GM19372 (cell line): ENCODE results near the gene RPL7L1.
A peak's percentile ranks its signal among the peaks of the same experiment; 100 is the strongest.
"Not testable (repeated sequence)": the region's sequence is repeated elsewhere in the genome, so short reads cannot be mapped to it uniquely, and the experiment has no call there.

ENCODE experiments used
- ATAC-seq: cut with Tn5 transposase; IDR thresholded peaks from one replicate; pipeline ENCODE4 v1.9.1; 2021; ENCODE audit warnings: mild to moderate bottlenecking, low read depth, moderate library complexity; ENCODE audit not compliant: unreplicated experiment

RPL7L1 gene

DNA sequence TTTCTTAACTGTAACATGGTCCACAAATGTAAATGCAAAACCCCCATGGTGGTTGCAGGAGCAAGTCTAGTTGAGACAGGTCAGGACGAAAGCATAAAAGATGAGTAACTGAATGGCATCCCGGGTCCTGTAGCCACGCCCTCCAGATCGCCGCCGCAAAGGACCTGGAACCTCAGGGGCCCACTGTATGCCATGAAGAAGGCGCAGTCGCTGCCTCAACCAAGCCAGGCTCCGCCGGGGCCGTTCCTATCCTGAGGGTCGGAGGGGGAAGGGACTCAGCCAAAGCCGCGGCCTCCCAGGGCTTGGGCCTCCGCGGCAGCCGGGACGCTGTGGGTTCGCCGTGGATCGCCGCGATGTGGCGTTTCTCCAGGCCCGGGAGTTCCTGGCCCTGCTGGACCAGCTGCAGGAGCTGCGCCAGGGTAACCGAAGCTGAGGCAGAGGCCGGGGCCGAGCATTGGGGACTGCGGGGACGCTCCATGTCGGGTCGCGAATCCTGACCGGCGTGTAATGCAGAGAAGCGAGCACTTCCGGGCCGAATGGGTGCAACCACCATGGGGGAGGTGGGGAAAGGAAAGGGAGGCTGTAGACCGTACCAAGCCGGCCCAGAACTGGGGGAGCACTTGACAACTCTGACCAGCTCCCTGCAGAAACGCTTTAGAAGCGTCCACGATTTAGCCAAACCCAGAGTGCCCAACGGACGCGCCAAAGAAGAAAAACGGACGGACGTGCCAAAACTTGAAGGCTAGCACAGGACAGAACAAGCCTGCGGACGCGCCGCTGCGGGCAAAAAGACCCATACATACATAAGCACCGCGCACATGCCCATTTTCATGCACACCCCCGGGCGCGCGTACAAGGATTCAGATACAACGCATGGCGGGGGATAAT, 11.1 kb downstream of the RPL7L1 start:
- peak; percentile 85 for ATAC-seq

DNA sequence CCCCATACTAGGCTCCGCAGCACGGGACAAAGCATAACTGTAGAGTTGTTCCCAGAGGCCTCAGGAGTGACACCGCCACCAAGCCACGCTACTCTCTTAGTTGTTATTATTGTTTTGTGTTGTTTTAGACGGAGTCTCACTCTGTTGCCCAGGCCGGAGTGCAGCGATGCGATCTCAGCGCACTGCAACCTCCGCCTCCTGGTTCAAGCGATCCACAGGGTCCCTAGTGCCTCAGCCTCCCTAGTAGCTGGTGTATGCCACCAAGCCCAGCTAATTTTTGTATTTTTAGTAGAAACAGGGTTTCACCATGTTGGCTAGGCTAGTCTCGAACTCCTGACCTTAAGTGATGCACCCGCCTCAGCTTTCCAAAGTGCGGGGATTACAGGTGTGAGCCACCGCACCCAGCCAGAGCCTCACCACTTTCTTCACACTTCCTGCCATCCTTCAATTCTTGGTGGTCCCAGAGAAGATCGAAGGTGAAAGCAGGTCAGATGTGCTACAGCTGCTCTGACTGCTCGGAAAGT, 11.8 kb downstream of the RPL7L1 start:
- no peak for ATAC-seq

- not testable (repeated sequence) for ATAC-seq
Measured at GRCh38 chr6:42894041-42894828, 14.8 kb downstream of the RPL7L1 start.

DNA sequence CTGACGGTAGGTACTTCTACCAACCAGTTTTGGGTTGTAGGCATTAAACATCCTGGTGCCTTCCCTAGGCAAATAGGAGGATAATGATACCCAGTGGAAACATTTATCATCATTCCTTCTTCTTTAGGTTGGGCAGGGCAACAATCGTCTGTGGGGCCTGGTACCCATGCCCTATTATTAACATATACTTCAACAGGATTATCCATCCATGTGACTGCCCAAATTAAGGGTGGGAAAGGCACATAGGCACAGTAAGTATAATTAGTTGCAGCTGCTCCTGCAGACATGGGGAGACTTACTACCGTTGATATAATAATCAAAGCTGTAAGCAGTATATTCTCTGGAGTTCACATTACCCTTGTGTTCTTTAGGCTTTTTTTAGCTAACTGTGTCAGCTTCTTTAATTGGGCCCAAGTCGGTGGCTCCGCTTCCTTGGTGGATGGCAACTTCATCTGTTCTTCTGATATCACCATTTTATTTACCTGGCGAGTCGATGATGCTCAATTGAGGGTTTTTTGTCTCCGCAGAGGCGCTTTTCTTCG, 16.8 kb downstream of the RPL7L1 start:
- no peak for ATAC-seq

DNA sequence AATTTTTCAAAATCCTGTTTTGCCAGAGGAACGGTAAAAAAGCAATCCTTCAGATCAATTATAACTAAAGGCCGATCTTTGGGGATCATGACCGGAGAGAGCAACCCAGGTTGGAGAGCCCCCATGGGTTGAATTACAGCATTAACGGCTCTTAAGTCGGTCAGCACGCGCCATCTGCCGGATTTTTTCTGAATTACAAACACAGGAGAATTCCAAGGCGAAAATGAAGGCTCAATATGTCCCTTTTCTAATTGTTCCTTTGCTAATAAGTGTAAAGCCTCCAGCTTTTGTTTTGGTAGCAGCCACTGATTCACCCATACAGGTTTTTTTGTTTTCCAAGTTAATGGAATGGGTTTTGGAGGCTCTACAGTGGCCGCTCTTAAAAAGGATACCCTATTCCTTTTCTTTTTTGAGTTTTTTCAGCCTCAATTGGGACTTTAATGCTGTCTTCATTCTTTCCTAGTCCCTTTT, 19.5 kb downstream of the RPL7L1 start:
- no peak for ATAC-seq

DNA sequence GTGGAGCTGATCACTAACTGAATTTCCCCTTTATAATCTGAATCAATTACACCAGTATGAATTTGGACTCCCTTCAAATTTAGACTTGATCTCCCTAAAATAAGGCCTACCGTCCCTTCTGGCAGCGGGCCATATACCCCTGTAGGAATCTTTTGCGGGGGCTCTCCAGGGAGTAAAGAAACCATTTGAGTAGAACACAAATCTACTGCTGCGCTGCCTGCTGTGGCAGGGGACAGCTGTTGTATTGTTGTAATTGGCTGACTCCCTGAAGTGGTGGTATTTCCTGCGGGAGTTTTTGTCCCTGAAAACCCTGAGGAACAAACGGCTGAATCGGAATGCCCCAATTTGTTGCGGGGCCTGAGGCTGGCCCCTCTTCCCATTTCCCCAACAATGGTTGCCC, 20.5 kb downstream of the RPL7L1 start:
- no peak for ATAC-seq

DNA sequence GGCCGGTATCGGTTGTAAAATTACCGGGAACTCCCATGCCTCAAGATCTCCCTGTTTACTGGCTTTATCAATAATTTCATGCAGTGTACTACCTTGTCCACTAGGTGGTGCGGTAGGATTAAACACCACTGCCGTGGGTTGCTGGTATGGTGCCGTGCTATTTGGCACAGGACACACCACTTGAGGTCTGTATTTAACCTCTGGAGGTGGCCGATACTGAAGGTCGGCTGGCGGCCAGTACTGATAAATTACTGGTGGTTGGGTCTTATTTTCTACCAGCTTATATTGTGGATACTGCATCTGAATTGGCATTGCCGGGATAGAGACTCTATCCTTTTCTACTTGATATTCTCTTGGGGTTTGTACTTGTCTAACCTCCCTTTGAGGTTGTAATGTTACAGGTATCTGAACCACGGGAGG, 22.1 kb downstream of the RPL7L1 start:
- no peak for ATAC-seq

DNA sequence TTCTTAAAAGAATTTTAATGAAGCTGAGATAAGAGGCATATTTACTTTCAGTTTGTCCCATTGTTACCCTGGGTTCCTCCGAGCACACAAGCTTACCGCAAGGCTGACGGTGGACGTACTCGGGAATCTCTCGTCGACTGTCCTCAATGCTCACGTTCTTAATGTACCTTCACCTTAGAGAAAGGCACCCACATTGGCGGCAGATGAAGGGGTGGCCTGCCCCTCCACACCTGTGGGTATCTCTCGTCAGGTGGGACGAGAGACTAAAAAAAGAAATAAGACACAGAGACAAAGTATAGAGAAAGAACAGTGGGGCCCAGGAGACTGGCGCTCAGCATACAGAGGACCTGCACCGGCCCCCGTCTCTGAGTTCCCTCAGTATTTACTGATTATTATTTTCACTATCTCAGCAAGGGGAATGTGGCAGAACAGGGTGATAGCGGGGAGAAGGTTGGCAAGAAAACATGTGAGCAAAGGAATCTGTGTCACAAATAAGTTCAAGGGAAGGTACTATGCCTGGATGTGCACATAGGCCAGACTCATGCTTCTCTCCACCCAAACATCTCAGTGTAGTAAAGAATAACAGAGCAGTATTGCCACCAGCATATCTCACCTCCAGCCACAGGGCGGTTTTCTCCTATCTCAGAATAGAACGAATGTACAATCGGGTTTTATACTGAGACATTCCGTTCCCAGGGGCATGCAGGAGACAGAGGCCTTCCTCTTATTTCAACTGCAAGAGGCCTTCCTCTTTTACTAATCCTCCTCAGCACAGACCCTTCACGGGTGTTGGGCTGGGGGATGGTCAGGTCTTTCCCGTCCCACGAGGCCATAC, 23.2 kb downstream of the RPL7L1 start:
- ATAC-seq = not testable (repeated sequence)

DNA sequence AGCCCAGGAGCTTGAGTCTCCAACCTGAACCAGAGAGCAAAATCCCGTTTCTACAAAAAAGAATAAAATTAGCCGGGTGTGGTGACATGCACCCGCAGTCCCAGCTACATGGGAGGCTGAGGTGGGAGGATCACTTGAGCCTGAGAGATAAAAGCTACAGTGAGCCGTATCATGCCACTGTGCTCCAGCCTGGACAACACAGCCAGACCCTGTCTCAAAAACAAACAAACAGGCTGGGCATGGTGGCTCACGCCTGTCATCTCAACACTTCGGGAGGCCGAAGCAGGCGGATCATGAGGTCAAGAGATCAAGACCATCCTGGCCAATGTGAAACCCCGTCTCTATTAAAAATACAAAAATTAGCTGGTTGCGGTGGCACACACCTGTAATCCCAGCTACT, 25.1 kb downstream of the RPL7L1 start:
- ATAC-seq = no peak

- no peak for ATAC-seq
Measured at GRCh38 chr6:42907336-42907735, 27.9 kb downstream of the RPL7L1 start.

DNA sequence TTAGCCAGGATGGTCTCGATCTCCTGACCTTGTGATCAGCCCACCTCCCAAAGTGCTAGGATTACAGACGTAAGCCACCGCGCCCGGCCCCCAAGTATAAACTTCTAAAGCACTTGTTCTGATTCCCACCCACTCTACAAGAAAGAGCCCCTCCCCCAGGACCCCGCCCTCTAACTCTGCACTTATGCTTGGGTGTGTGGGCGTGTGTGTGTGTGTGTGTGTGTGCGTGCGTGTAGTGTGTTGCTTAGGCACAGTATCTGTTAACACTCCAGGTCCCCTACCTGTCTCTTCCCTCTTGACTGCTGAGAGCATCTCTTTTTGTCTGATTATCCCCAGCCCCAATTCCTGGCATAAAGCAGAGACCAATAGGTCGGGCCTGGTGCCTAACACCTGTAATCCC, 30.4 kb downstream of the RPL7L1 start:
- no peak for ATAC-seq

DNA sequence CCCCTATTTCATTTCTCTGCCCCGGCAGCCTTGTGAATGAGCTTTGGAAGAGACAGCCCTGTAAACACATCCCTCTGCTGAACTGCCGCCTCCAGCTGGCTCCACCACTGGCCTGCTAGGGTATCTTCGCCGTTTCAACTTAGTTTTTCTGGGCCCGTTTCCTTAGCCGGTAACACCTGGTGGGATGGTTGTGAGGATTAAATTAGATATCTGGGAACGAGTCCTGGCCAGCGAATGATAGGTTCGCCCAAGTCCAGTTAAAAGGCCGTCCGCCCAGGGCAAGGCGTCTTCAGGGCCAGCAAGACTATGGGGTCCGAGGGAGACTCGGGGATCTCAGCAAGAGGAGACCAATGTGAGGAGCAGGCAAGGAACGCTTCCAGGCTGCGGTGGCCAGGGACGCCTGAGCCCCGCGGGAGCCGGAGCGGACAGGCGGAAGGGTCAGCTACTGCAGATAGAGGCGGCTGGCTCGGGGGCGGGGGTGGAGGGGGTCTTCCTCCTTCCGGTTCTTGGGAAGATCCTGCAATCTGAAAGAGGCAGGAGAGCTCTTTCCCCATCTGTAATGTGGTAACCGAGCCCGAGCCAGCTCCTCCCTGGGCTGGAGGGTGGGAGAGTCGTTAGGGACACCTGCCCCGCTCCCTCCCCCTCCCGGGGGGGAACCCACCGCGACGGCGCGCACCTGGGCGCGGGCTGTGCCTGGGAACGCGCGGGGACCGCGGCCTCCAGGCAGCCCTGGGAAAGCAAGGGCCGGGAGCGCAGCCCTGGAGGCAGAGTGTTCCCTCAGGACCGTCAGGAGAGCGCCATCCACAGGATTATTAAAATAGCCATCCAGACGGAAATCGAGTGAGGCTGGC, 32.0 kb downstream of the RPL7L1 start:
- no peak for ATAC-seq

DNA sequence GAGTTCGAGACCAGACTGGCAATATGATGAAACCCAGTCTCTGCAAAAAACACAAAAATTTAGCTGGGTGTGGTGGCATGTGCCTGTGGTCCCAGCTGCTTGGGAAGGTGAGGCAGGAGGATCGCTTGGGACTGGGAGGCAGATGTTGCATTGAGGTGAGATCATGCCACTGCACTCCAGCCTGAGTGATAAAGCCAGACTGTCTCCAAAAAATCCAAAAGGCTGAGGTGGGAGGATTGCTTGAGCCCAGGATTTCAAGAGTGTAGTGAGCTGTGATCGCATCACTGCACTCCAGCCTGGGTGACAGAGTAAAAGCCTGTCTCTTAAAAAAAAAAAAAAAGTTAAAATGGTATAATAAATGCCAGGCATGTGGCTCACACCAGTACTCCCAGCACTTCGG, 35.1 kb downstream of the RPL7L1 start:
- no peak for ATAC-seq

- ATAC-seq = no peak
Measured at GRCh38 chr6:42915732-42916131, 36.3 kb downstream of the RPL7L1 start, which contains the start of gene PTCRA. PTCRA (plus strand) TSS chr6:42916053; CDS start chr6:42916070, 17 bp downstream.

- ATAC-seq = no peak
Measured at GRCh38 chr6:42916288-42916687, 36.9 kb downstream of the RPL7L1 start.

DNA sequence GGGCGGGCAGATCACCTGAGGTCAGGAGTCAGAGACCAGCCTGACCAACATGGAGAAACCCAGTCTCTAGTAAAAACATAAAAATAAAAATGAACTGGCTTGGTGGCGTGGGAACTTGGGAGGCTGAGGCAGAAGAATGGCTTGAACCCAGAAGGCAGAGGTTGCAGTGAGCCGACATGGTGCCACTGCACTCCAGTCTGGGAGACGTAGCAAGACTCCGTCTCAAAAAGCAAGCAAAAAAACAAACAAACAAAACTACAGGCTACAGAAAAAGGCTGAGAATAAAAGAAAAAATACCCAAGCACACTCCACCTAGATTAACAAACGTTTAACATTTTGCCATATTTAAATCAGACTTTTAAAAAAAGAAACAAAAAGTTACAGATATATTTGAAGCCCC, 42.4 kb downstream of the RPL7L1 start:
- no peak for ATAC-seq

- ATAC-seq = no peak
Measured at GRCh38 chr6:42923666-42924065, 44.2 kb downstream of the RPL7L1 start.

DNA sequence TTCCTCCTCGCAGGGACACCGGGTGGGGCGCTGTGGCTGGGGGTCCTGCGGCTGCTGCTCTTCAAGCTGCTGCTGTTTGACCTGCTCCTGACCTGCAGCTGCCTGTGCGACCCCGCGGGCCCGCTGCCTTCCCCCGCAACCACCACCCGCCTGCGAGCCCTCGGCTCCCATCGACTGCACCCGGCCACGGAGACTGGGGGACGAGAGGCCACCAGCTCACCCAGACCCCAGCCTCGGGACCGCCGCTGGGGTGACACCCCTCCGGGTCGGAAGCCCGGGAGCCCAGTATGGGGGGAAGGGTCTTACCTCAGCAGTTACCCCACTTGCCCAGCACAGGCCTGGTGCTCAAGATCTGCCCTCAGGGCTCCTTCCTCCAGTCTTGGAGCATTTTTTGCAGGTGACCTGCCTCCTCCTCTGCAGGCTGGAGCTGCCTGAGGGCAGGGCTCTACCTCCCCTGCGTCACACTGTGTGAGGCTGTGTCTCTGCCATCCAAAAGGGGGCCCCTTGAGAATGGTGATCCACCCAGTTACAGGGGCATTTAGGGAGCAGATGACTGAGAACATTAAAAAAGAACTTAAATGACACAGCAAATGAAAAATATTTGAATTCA, 45.9 kb downstream of the RPL7L1 start:
- ATAC-seq = no peak
